Esophagus squamous epithelium (tissue), 4 donors: ENCODE results near the gene MINDY4.

Experiments used
- CTCF ChIP-seq, 6 experiments: fragments of 450-650 bp in 4 of 6; fragments of 200-600 bp in 2 of 6; sonication (generic) in 2 of 6; IDR thresholded peaks; one replicate each; pipeline ENCODE4 v1.5.1; 2016 to 2019; ENCODE audit warnings: antibody characterized with exemption in 6 of 6, mild to moderate bottlenecking in 4 of 6, moderate library complexity in 4 of 6
- POLR2A ChIP-seq, 4 donors: fragments of 450-650 bp; IDR thresholded peaks; one replicate each; pipeline ENCODE4 v1.6.1; 2017; ENCODE audit warnings: antibody characterized with exemption in 4 of 4, mild to moderate bottlenecking in 4 of 4, moderate library complexity in 3 of 4

DNA sequence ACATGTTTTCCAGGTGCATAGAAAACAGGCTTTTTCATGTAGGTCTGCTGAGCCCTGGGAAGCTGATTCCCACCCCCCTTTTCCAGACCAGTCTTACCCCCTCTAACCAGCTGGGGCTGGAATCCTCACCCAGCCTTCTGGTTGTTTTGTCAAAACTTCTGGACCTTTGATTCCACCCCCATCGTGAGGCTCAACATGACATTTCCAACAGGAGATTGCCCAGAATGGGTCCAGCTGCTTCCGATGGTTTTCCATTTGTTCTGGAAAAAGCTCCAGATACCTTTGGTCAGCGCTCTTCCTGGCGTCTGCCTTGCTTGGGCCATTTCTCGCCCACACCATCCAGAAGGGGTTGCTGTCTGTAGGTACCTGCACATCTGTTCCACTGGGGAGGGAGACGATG lies 41.5 kb downstream of the MINDY4 start:
- no peak for TF ChIP-seq POLR2A (IDR thresholded peaks at IDR 0.05)
- no peak for TF ChIP-seq CTCF (IDR thresholded peaks at IDR 0.05)
